Astrocyte (in vitro differentiated cells and primary cell): ENCODE results near the gene MPC1L.

Experiments
- CTCF ChIP-seq: IDR thresholded peaks from 2 replicates; pipeline ENCODE4 v1.5.1; 2011; ENCODE audit warnings: low read depth, mild to moderate bottlenecking, inconsistent platforms, low read length, moderate library complexity; ENCODE audit not compliant: insufficient read depth
- EZH2 ChIP-seq: IDR thresholded peaks from 2 replicates; pipeline ENCODE4 v1.6.1; 2012; ENCODE audit warnings: mild to moderate bottlenecking, low read length, inconsistent platforms; ENCODE audit not compliant: insufficient read depth

- TF ChIP-seq CTCF (no peak), EZH2 (no peak)
Measured at GRCh38 chrX:40647307-40648197, 24.3 kb downstream of the MPC1L start, which contains the start of gene CXorf38.
